HepG2 (cell line): ENCODE measurements around the gene NT5C3B. TPM values are rescaled to one million over a fixed set of nuclear protein-coding genes. Genes with fewer than 3 reads are reported as not detected.
A peak's percentile ranks its signal among the peaks of the same experiment; 100 is the strongest.

Experiments
- BCL3 ChIP-seq: sonication (generic); formaldehyde crosslinking; IDR thresholded peaks from 2 replicates; pipeline ENCODE4 v1.5.1; 2020; ENCODE audit warnings: mild to moderate bottlenecking, missing genetic modification reagents, moderate library complexity
- FOXA1 ChIP-seq, 2 experiments: fragments of 450-650 bp in 1 of 2; sonication (generic) in 1 of 2; formaldehyde crosslinking in 1 of 2; IDR thresholded peaks; 2 replicates each; pipeline versions ENCODE4 v1.4.0 to v1.6.1; 2016 to 2020; ENCODE audit warnings: missing genetic modification reagents in 1 of 2
- GFI1 ChIP-seq: sonication (generic); formaldehyde crosslinking; IDR thresholded peaks from 2 replicates; pipeline ENCODE4 v1.5.0; 2020; ENCODE audit warnings: missing genetic modification reagents, mild to moderate bottlenecking, borderline replicate concordance
- HNRNPL ChIP-seq: fragments of 200-400 bp; formaldehyde crosslinking; IDR thresholded peaks from 2 replicates; pipeline ENCODE4 v1.6.1; 2017; ENCODE audit warnings: mild to moderate bottlenecking, low read depth, low read length
- KDM5B ChIP-seq: sonication (generic); formaldehyde crosslinking; IDR thresholded peaks from 2 replicates; pipeline ENCODE4 v1.4.0; 2020; ENCODE audit warnings: missing genetic modification reagents, mild to moderate bottlenecking, borderline replicate concordance
- KLF11 ChIP-seq: IDR thresholded peaks from 2 replicates; pipeline ENCODE4 v1.6.1; 2016; ENCODE audit warnings: missing compliant biosample characterization
- KLF16 ChIP-seq, 2 experiments: sonication (generic) in 1 of 2; formaldehyde crosslinking in 1 of 2; IDR thresholded peaks; 2 replicates each; pipeline versions ENCODE4 v1.6.1 to v1.8.0; 2016 to 2023; ENCODE audit warnings: missing genetic modification reagents in 2 of 2, missing compliant biosample characterization in 1 of 2
- NR2C2 ChIP-seq: sonication (generic); formaldehyde crosslinking; IDR thresholded peaks from 2 replicates; pipeline ENCODE4 v1.4.0; 2020; ENCODE audit warnings: missing genetic modification reagents, mild to moderate bottlenecking, moderate library complexity, borderline replicate concordance
- PREB ChIP-seq: sonication (generic); formaldehyde crosslinking; IDR thresholded peaks from 2 replicates; pipeline ENCODE4 v1.4.0; 2020; ENCODE audit warnings: missing genetic modification reagents
- TARDBP ChIP-seq: sonication (generic); formaldehyde crosslinking; IDR thresholded peaks from 2 replicates; pipeline ENCODE4 v1.8.0; 2022; ENCODE audit warnings: mild to moderate bottlenecking, missing genetic modification reagents
- USF2 ChIP-seq, 2 experiments: sonication (generic) in 1 of 2; formaldehyde crosslinking in 1 of 2; IDR thresholded peaks; 2 replicates each; pipeline versions ENCODE4 v1.5.1 to v1.6.1; 2011 to 2020; ENCODE audit warnings: borderline replicate concordance in 1 of 2, low read depth in 1 of 2, low read length in 1 of 2, mild to moderate bottlenecking in 1 of 2, missing genetic modification reagents in 1 of 2, moderate library complexity in 1 of 2
- YEATS2 ChIP-seq: sonication (generic); formaldehyde crosslinking; IDR thresholded peaks from 2 replicates; pipeline ENCODE4 v1.4.0; 2020; ENCODE audit warnings: missing genetic modification reagents, borderline replicate concordance
- ZBTB4 ChIP-seq: sonication (generic); formaldehyde crosslinking; IDR thresholded peaks from 2 replicates; pipeline ENCODE4 v1.4.0; 2020; ENCODE audit warnings: missing genetic modification reagents, mild to moderate bottlenecking, borderline replicate concordance
- ZNF180 ChIP-seq: sonication (generic); formaldehyde crosslinking; IDR thresholded peaks from 2 replicates; pipeline ENCODE4 v1.4.0; 2020; ENCODE audit warnings: low read depth, missing genetic modification reagents, borderline replicate concordance
- ZNF382 ChIP-seq: sonication (generic); formaldehyde crosslinking; IDR thresholded peaks from 2 replicates; pipeline ENCODE4 v1.5.0; 2020; ENCODE audit warnings: missing genetic modification reagents, mild to moderate bottlenecking, borderline replicate concordance
- ZNF574 ChIP-seq: sonication (generic); formaldehyde crosslinking; IDR thresholded peaks from 2 replicates; pipeline ENCODE4 v1.4.0; 2020; ENCODE audit warnings: missing genetic modification reagents
- polyA plus RNA-seq, 8 experiments: library from polyadenylated mRNA; depleted of rRNA in 3 of 8; stranded (reverse) in 7 of 8; unstranded in 1 of 8; fragments of >200 nt; fragmentation: Illumina TruSeq in 4 of 8; extraction: Trizol in 4 of 8; gene quantifications; 2 replicates each; pipeline versions ENCODE4 v1.2.1 to v1.2.3, GENCODE V29; 2011 to 2016; ENCODE audit warnings: low read depth in 4 of 8, missing spikeins in 1 of 8, mixed read lengths in 1 of 8; ENCODE audit not compliant: insufficient read depth in 1 of 8
- total RNA-seq, 5 experiments: library from RNA; depleted of rRNA; stranded (reverse); fragments of >200 nt; fragmentation: Illumina TruSeq; extraction: Trizol; gene quantifications; 2 replicates each; pipeline ENCODE4 v1.2.3, GENCODE V29; 2016; ENCODE audit warnings: low read depth in 1 of 5

NT5C3B gene
- total and polyA plus RNA-seq, 2 of the 13 experiments (the other 11 are each of a cell fraction or from before 2014, with no cell fraction given) = 104 to 126 TPM

- TF ChIP-seq ZNF574 (CRISPR knock-in tag) = peak; percentile 90
- 0 out of 2 replicates have a peak, but pooled peaks have one; percentile 57 for TF ChIP-seq PREB (CRISPR knock-in tag)
- TF ChIP-seq FOXA1 (IDR thresholded peaks at IDR 0.05) = no peak
- TF ChIP-seq FOXA1 (CRISPR knock-in tag; IDR thresholded peaks at IDR 0.05) = no peak
- no peak for TF ChIP-seq USF2 (IDR thresholded peaks at IDR 0.05; ENCODE audit: low read depth, low read length)
- TF ChIP-seq USF2 (CRISPR knock-in tag; IDR thresholded peaks at IDR 0.05; ENCODE audit: borderline replicate concordance) = no peak
- TF ChIP-seq YEATS2 (CRISPR knock-in tag) = peak; percentile 8; the same call in 1 of the 2 replicates
- no peak for TF ChIP-seq ZNF180 (CRISPR knock-in tag)
- no peak for TF ChIP-seq ZNF382
- TF ChIP-seq GFI1 (CRISPR knock-in tag) = no peak
- no peak for TF ChIP-seq ZBTB4 (CRISPR knock-in tag)
- no peak for TF ChIP-seq KLF11 (CRISPR knock-in tag)
- 0 out of 2 replicates have a peak, but pooled peaks have one; percentile 49 for TF ChIP-seq HNRNPL
- TF ChIP-seq BCL3 (CRISPR knock-in tag) = peak; percentile 57
- peak; percentile 91 for TF ChIP-seq KDM5B (CRISPR knock-in tag)
- peak; percentile 62 for TF ChIP-seq NR2C2
- TF ChIP-seq KLF16 (CRISPR knock-in tag; IDR thresholded peaks at IDR 0.05) = peak in 1 of 2 experiments; percentile 87; a peak in 1 of 4 replicates
- peak; percentile 76 for TF ChIP-seq TARDBP (CRISPR knock-in tag)
Measured at GRCh38 chr17:41864836-41865595, 29.0 kb upstream of the NT5C3B start, which contains the start of gene KLHL11 (continued).
